IPS-NIHi11 (cell line): ENCODE data around the gene HSPA14.
"Not testable (repeated sequence)": the region's sequence is repeated elsewhere in the genome, so short reads cannot be mapped to it uniquely, and the experiment has no call there.

Experiments used
- DNase-seq: peaks from one replicate; pipeline ENCODE4 v3.0.0; 2012; ENCODE audit warnings: mixed read lengths, low spot score

Gene HSPA14

GRCh38 chr10:14837757-14838581 lies at the start of gene HSPA14, which contains the start of the genes CDNF and MSANTD7:
TSS of gene HSPA14 (plus strand) at chr10:14838306. CDS start at chr10:14838403, 97 bp downstream.
TSS of gene CDNF (minus strand) at chr10:14838037. CDS start at chr10:14837946, 91 bp downstream.
TSS of gene MSANTD7 (plus strand) at chr10:14838306. CDS start at chr10:14842285, 3,979 bp downstream.
- peak; percentile 97 for DNase-seq

GRCh38 chr10:14798636-14799035 lies 39.5 kb upstream of the HSPA14 start:
- no peak for DNase-seq

GRCh38 chr10:14800397-14800796 lies 37.7 kb upstream of the HSPA14 start:
- no peak for DNase-seq

GRCh38 chr10:14801723-14802122 lies 36.4 kb upstream of the HSPA14 start:
- DNase-seq = no peak

GRCh38 chr10:14803827-14804226 lies 34.3 kb upstream of the HSPA14 start:
- DNase-seq = no peak

- no peak for DNase-seq
Observed at GRCh38 chr10:14806318-14806717, 31.8 kb upstream of the HSPA14 start.

- no peak for DNase-seq
Observed at GRCh38 chr10:14810969-14811953, 26.8 kb upstream of the HSPA14 start.

GRCh38 chr10:14812271-14812670 lies 25.8 kb upstream of the HSPA14 start:
- DNase-seq = peak; percentile 11

- no peak for DNase-seq
Observed at GRCh38 chr10:14815681-14816080, 22.4 kb upstream of the HSPA14 start.

- not testable (repeated sequence) for DNase-seq
Observed at GRCh38 chr10:14816717-14817116, 21.4 kb upstream of the HSPA14 start.

- no peak for DNase-seq
Observed at GRCh38 chr10:14820010-14820774, 17.9 kb upstream of the HSPA14 start.

GRCh38 chr10:14820775-14821154 lies 17.3 kb upstream of the HSPA14 start:
- no peak for DNase-seq

GRCh38 chr10:14821635-14822375 lies 16.3 kb upstream of the HSPA14 start:
- DNase-seq = no peak

GRCh38 chr10:14822879-14823755 lies 15.0 kb upstream of the HSPA14 start:
- DNase-seq = peak; percentile 49

- DNase-seq = no peak
Observed at GRCh38 chr10:14823966-14824365, 14.1 kb upstream of the HSPA14 start.

GRCh38 chr10:14826076-14826829 lies 11.9 kb upstream of the HSPA14 start:
- DNase-seq = no peak

GRCh38 chr10:14833106-14833505 lies 5.0 kb upstream of the HSPA14 start:
- DNase-seq = no peak

- no peak for DNase-seq
Observed at GRCh38 chr10:14836208-14836607, 1.9 kb upstream of the HSPA14 start.
